ENCODE results near the gene RORC. TPM values are rescaled to one million over a fixed set of nuclear protein-coding genes. Genes with fewer than 3 reads are reported as not detected.
A peak's percentile ranks its signal among the peaks of the same experiment; 100 is the strongest.

Gene RORC
- total and polyA plus RNA-seq, 2 donors from 2014 or later, result 19.1 to 34.5 TPM

DNA sequence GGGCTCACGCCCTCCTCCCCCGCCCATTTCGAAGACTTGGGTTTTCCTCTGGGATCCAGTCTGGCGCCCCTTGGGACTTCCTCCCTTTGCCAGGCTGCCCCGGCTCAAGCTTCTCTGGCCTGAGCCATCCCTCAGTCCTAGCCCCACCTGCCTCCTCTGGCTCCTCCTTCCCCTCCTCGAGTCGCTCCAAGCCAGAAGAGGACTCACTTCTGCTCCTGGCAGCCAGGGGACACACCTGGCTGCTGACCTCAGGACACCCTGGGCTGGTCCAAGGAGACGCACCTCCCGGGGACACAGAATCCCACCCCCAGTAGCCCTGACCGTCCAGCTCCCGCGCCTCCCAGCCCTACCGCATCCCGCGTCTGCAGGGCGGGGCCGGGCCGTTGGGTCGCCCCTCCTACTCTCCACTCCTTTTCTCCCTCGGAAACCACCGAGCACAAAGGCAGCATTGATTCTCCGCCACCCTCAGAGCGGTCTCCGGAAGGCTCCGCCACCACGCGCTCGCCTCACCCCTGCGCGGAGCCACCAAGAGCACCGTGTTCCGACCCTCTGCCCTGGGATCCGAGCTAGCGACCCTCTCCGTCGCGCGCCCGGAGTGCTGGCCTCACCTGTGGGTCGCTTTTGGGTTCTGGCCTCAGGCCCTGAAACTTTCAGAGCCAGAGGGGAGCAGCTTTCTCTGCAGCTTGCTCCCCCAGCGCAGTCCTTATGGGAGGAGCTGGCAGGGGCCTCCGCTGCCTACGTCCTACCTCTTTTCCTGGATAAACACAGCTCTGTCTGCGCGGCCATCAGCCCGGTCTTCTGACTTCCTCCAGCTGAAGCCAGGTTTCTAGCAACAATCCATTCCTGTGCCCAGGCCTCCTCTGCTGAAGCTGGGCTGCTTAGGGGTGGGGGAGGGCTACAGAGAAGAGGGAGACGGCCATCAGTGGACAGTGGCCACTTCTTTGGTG is 8.1 kb upstream of the RORC start, which contains the start of gene C2CD4D:
C2CD4D (minus strand) TSS at position 364 of the 947 bp plus-strand sequence. CDS start 831 bp downstream, outside the sequence.
- Histone ChIP-seq H3K9me3 (ENCODE audit: control insufficient read depth in 2 of 3, insufficient read depth in 1 of 3, low read length in 3 of 3) (no peaks in the 10 kb centered on the region), H3K27ac (ENCODE audit: low read depth in 2 of 2, low read length in 2 of 2) (peak within 1 kb of the TSS; percentile 78), H3K9ac (ENCODE audit: low read length in 3 of 3) (peak within 1 kb of the TSS in 1 of 3 donors; percentile 81), H3K4me1 (ENCODE audit: control insufficient read depth in 2 of 3, insufficient read depth in 2 of 3, low read depth in 1 of 3, low read length in 3 of 3) (peaks cover 0 to 31% (median 20%) of the 10 kb centered on the region in 3 donors), H3K27me3 (ENCODE audit: control insufficient read depth, insufficient read depth, low read length) (peaks cover 26% of the 10 kb centered on the region), H3K4me3 (ENCODE audit: low read length in 3 of 3) (peak within 1 kb of the TSS; percentile 18 to 56 (median 45)), H3K36me3 (ENCODE audit: control insufficient read depth in 2 of 3, insufficient read depth in 3 of 3, low read length in 3 of 3) (no peaks in the 10 kb centered on the region)
- FAIRE-seq (no peak), DNase-seq (peak; percentile 67 to 90 (median 77))
- intact Hi-C loops (cut with DNase I), result no loop called here
- TF ChIP-seq, protein P1, sequence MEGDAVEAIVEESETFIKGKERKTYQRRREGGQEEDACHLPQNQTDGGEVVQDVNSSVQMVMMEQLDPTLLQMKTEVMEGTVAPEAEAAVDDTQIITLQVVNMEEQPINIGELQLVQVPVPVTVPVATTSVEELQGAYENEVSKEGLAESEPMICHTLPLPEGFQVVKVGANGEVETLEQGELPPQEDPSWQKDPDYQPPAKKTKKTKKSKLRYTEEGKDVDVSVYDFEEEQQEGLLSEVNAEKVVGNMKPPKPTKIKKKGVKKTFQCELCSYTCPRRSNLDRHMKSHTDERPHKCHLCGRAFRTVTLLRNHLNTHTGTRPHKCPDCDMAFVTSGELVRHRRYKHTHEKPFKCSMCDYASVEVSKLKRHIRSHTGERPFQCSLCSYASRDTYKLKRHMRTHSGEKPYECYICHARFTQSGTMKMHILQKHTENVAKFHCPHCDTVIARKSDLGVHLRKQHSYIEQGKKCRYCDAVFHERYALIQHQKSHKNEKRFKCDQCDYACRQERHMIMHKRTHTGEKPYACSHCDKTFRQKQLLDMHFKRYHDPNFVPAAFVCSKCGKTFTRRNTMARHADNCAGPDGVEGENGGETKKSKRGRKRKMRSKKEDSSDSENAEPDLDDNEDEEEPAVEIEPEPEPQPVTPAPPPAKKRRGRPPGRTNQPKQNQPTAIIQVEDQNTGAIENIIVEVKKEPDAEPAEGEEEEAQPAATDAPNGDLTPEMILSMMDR (IDR thresholded peaks at IDR 0.05; ENCODE audit: borderline replicate concordance, extremely low read depth, insufficient read depth), result no peak

DNA sequence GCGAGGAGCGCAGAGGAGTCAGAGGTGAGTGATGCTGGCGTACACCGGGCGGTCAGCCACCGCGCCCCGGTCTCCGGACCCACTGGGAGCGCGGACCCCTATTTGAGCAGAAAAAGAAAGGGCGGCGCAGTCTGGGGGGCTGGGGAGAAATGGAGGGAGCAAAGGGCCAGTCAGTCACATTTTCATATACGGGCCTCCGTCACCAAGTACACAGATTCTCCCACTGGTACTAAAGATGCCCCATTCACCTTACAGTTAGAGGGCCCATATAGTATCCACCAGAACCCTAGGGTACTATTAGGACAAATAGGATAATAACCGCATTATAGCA is 7.4 kb upstream of the RORC start:
- intact Hi-C loops (cut with DNase I), result no loop called here
- Histone ChIP-seq H3K27ac (ENCODE audit: low read depth in 2 of 2, low read length in 2 of 2) (peak overlapping the region in 1 of 2 donors; percentile 37), H3K9ac (ENCODE audit: low read length in 3 of 3) (peak overlapping the region in 1 of 3 donors; percentile 81), H3K4me3 (ENCODE audit: low read length in 3 of 3) (peak overlapping the region in 2 of 3 donors; percentile 36 to 56), H3K4me1 (ENCODE audit: control insufficient read depth in 2 of 3, insufficient read depth in 2 of 3, low read depth in 1 of 3, low read length in 3 of 3) (peaks cover 0 to 32% (median 23%) of the 10 kb centered on the region in 3 donors), H3K36me3 (ENCODE audit: control insufficient read depth in 2 of 3, insufficient read depth in 3 of 3, low read length in 3 of 3) (no peaks in the 10 kb centered on the region), H3K9me3 (ENCODE audit: control insufficient read depth in 2 of 3, insufficient read depth in 1 of 3, low read length in 3 of 3) (no peaks in the 10 kb centered on the region), H3K27me3 (ENCODE audit: control insufficient read depth, insufficient read depth, low read length) (peaks cover 26% of the 10 kb centered on the region)
- DNase-seq (no peak), FAIRE-seq (no peak)
- TF ChIP-seq, protein P1 (IDR thresholded peaks at IDR 0.05; ENCODE audit: borderline replicate concordance, extremely low read depth, insufficient read depth), result no peak

DNA sequence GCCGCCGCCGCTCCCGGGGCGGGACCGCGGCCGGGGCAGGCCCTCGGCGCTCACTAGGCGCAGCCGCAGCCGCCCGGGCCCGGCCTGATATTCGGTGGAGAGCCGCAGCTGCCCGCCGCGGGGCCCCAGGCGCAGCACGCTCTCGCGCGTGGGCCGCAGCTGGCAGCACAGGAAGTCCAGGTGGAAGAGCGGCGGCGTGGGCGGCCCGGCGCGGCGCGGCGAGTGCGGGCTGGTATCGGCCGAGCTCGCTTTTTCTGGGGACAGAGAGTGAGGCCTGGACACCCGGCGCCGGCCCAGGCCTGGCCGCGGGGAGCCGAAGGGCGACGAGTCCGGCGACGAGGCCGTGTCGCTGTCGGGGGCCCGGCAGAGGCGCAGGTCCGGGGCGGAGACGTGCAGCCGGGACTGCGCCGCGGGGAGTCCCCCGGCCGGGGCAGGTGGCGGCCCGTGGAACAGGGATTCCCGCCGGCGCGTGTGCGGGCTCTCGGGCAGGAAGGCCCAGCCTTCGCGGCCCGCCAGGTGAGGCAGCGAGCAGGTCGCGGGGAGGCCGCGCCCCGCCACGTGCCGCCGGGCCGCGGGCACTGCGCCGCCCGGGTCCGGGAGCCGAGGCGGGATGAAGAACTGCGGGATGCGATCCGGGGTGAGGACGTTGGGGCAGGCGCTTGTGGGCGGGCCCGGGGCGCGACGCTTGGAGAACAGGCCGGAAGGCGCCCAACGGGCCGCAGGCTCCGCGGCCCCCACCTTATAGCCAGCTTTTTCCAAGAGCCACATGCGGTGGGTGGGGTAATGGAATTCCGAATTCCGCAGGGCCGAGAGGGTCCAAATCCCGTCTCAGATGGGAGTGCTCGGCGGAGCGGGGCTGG is 6.8 kb upstream of the RORC start:
- peaks cover 26% of the 10 kb centered on the region for H3K27me3 ChIP-seq (ENCODE audit: control insufficient read depth, insufficient read depth, low read length)
- H3K4me1 ChIP-seq (ENCODE audit: control insufficient read depth in 2 of 3, insufficient read depth in 2 of 3, low read depth in 1 of 3, low read length in 3 of 3), result peaks cover 0 to 32% (median 28%) of the 10 kb centered on the region in 3 donors
- peak overlapping the region in 1 of 2 donors; percentile 37 for H3K27ac ChIP-seq (ENCODE audit: low read depth in 2 of 2, low read length in 2 of 2)
- intact Hi-C loops (cut with DNase I), result no loop called here
- H3K9ac ChIP-seq (ENCODE audit: low read length in 3 of 3), result peak overlapping the region in 1 of 3 donors; percentile 81
- FAIRE-seq (no peak), DNase-seq (peak in 3 of 5 donors; percentile 27 to 83 (median 45))
- H3K9me3 ChIP-seq (ENCODE audit: control insufficient read depth in 2 of 3, insufficient read depth in 1 of 3, low read length in 3 of 3), result no peaks in the 10 kb centered on the region
- H3K4me3 ChIP-seq (ENCODE audit: low read length in 3 of 3), result peak overlapping the region in 2 of 3 donors; percentile 32 to 56
- TF ChIP-seq, protein P1 (IDR thresholded peaks at IDR 0.05; ENCODE audit: borderline replicate concordance, extremely low read depth, insufficient read depth), result no peak
- no peaks in the 10 kb centered on the region for H3K36me3 ChIP-seq (ENCODE audit: control insufficient read depth in 2 of 3, insufficient read depth in 3 of 3, low read length in 3 of 3)
